ENCODE data around the gene MRPL20.

Gene MRPL20

DNA sequence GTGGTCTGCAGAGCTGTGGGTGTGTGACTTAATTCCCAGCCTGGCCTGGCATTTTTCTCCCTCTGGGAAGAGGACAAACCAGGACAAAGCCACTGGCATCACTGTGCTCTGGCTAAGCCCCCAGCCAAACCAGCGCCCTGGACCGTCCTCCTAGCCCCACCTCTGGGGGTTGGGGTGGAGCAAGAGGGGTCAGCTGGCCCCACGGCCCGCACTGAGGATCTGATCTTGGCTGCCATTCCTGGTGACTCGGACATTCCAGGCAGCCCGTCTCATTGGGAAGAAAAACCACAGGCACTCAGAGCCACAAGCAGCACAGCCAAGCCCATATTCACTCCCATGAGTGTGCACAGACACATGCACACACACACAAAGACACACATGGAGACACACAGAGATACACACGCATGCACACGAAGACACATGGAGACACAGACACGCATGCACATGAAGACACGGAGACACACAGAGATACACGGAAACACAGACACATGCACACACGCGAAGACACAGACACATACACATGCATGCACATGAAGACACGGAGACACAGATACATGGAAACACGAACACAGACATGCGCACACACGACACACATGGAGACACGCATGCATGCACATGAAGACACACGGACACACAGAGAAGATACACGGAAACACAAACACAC lies 46.5 kb downstream of the MRPL20 start:
- Histone ChIP-seq H3K4me3 (ENCODE audit: insufficient read length, low read depth) (no peak overlapping the region), H3K4me1 (ENCODE audit: insufficient read depth, insufficient read length) (peaks cover 27% of the 10 kb centered on the region), H3K27me3 (ENCODE audit: insufficient read depth, insufficient read length) (no peaks in the 10 kb centered on the region), H3K36me3 (ENCODE audit: insufficient read depth, insufficient read length, low read length) (no peaks in the 10 kb centered on the region), H3K9me3 (ENCODE audit: insufficient read depth, low read length) (no peaks in the 10 kb centered on the region), H3K9ac (ENCODE audit: insufficient read length, low read depth) (no peak overlapping the region)
- no peak for TF ChIP-seq ZNF274 (IDR thresholded peaks at IDR 0.05; ENCODE audit: low read depth, low read length)
- no peak for TF ChIP-seq SUZ12 (IDR thresholded peaks at IDR 0.05; ENCODE audit: extremely low read depth, insufficient read depth, insufficient read length)
- TF ChIP-seq YY1 (IDR thresholded peaks at IDR 0.05; ENCODE audit: insufficient read depth, insufficient read length): no peak
- no peak for DNase-seq (ENCODE audit: low read depth, low spot score)

- no peak overlapping the region for H3K4me3 ChIP-seq (ENCODE audit: insufficient read length, low read depth)
Observed at GRCh38 chr1:1359664-1360468, 47.2 kb downstream of the MRPL20 start.

GRCh38 chr1:1359308-1359663 lies 47.8 kb downstream of the MRPL20 start:
- Histone ChIP-seq H3K9me3 (ENCODE audit: insufficient read depth, low read length) (no peaks in the 10 kb centered on the region), H3K9ac (ENCODE audit: insufficient read length, low read depth) (peak overlapping the region; percentile 79), H3K36me3 (ENCODE audit: insufficient read depth, insufficient read length, low read length) (peaks cover 6% of the 10 kb centered on the region), H3K27me3 (ENCODE audit: insufficient read depth, insufficient read length) (no peaks in the 10 kb centered on the region), H3K4me3 (ENCODE audit: insufficient read length, low read depth) (peak overlapping the region; percentile 1), H3K4me1 (ENCODE audit: insufficient read depth, insufficient read length) (peaks cover 27% of the 10 kb centered on the region)
- DNase-seq (ENCODE audit: low read depth, low spot score): no peak
- TF ChIP-seq ZNF274 (IDR thresholded peaks at IDR 0.05; ENCODE audit: low read depth, low read length) (no peak), SUZ12 (IDR thresholded peaks at IDR 0.05; ENCODE audit: extremely low read depth, insufficient read depth, insufficient read length) (no peak), YY1 (IDR thresholded peaks at IDR 0.05; ENCODE audit: insufficient read depth, insufficient read length) (no peak)

More at GRCh38 chr1:1359664-1360468, 47.2 kb downstream of the MRPL20 start:
- Histone ChIP-seq H3K9ac (ENCODE audit: insufficient read length, low read depth) (peak overlapping the region; percentile 79), H3K36me3 (ENCODE audit: insufficient read depth, insufficient read length, low read length) (peaks cover under 1% of the 10 kb centered on the region), H3K4me1 (ENCODE audit: insufficient read depth, insufficient read length) (peaks cover 27% of the 10 kb centered on the region), H3K9me3 (ENCODE audit: insufficient read depth, low read length) (no peaks in the 10 kb centered on the region), H3K27me3 (ENCODE audit: insufficient read depth, insufficient read length) (no peaks in the 10 kb centered on the region)
- TF ChIP-seq SUZ12 (IDR thresholded peaks at IDR 0.05; ENCODE audit: extremely low read depth, insufficient read depth, insufficient read length) (no peak), ZNF274 (IDR thresholded peaks at IDR 0.05; ENCODE audit: low read depth, low read length) (no peak), YY1 (IDR thresholded peaks at IDR 0.05; ENCODE audit: insufficient read depth, insufficient read length) (no peak)
- no peak for DNase-seq (ENCODE audit: low read depth, low spot score)

DNA sequence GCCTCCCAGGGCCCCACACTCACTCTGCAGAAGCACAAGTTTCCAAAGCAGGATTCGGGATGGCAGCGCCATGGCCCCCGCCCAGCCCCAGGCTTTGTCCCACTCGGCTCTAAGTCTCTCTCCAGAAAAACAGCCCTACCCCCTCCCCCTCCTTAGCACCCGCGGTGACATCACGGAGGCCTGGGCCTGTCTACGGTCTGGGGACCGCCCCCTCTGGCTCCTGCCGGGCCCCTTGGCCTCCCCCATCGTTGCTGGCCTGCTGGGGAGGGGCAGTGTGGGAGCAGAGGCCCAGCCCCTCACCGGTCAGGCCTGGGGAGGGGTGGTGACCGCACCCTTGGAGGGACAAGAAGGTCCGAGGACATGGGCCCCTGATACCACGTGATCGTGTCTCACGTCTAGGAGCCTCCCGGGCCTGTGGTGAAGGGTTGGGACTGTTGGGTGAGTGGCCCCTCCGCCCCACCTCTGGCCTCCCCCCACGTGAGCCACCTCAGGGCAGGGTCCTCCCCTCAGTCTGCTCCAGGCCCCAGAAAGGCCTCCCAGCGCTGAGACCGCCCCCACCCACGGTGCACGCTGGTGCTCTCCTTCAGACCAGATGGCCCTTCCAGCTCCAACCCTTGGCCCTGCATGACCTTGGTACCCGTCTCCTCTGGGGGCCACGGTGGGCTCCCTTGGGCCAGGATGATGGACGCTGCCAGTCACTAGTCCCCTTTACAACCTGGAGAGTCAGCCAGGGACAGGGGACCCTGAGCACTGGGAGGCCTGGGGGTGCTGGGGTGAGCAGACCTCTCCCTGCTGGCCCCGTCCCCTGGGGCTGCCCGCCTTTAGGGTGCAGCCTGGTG lies 48.4 kb downstream of the MRPL20 start, which contains the start of gene MXRA8:
MXRA8 (minus strand) TSS at position 123 of the 839 bp plus-strand sequence; CDS start at position 72, 51 bp downstream.
- no peaks in the 10 kb centered on the region for H3K9me3 ChIP-seq (ENCODE audit: insufficient read depth, low read length)
- no peaks in the 10 kb centered on the region for H3K27me3 ChIP-seq (ENCODE audit: insufficient read depth, insufficient read length)
- H3K4me3 ChIP-seq (ENCODE audit: insufficient read length, low read depth): peak within 1 kb of the TSS; percentile 71
- peak within 1 kb of the TSS; percentile 80 for H3K9ac ChIP-seq (ENCODE audit: insufficient read length, low read depth)
- H3K36me3 ChIP-seq (ENCODE audit: insufficient read depth, insufficient read length, low read length): peaks cover 13% of the 10 kb centered on the region
- TF ChIP-seq YY1 (IDR thresholded peaks at IDR 0.05; ENCODE audit: insufficient read depth, insufficient read length): no peak
- TF ChIP-seq ZNF274 (IDR thresholded peaks at IDR 0.05; ENCODE audit: low read depth, low read length): no peak
- no peak for TF ChIP-seq SUZ12 (IDR thresholded peaks at IDR 0.05; ENCODE audit: extremely low read depth, insufficient read depth, insufficient read length)
- peaks cover 27% of the 10 kb centered on the region for H3K4me1 ChIP-seq (ENCODE audit: insufficient read depth, insufficient read length)
- no peak for DNase-seq (ENCODE audit: low read depth, low spot score)

DNA sequence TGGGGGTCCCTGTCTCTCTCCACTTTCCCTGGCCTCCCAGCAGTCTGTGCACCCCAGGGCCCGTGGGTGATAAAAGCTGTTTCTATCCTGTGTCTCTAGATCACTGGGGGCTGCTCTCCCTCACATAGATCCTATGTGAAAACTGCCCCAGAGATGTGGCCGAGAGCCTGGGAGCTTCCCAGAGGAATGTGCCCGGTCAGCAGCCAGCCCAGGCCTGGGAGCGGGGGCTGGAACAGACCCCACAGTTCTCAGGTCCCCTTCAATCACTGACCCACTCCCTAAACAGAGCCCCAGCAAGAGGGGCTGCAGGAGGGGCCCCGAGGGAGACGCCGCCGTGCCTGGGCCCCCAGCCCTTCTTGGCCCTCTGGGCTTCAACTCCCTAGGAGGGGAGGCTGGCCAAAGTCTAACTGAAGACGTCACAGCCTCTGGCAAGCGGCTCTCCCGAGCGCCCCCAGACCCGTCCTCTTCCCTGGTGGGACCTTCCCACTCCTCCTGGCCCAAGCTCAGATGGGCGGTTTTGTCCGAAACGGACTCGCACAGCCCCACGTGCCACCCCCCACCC lies 49.1 kb downstream of the MRPL20 start:
- DNase-seq (ENCODE audit: low read depth, low spot score): no peak
- H3K27me3 ChIP-seq (ENCODE audit: insufficient read depth, insufficient read length): no peaks in the 10 kb centered on the region

DNA sequence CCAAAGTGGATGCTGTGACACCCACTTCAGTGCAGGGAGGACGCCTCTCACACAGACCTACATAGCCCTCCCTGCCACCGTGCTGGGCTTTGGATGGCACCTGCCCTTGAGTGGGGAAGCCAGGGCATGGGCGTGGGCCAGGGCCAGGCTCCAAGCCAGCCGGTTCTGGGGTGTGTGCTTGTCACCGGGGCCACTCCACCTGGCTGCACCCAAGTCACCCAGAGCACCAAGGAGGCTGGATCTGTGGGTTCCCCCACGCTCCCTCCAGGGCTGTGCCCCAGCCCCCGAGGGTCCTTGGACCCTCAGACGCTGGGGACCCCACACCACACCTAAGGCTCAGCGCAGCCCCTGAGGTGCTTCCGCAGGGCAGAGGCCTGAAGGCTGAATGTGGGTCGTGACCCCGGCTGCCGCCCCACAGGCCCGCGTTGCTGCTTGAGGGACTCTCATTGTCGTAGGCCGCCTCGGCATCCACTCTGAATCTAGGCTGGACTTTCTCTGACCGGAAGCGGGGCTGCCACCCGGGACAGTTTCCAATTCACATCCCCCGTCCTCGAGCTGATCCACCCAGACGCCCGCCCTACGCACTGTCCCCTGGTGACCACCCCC lies 50.2 kb downstream of the MRPL20 start:
- DNase-seq (ENCODE audit: low read depth, low spot score): no peak
- peaks cover 31% of the 10 kb centered on the region for H3K4me1 ChIP-seq (ENCODE audit: insufficient read depth, insufficient read length)
- no peaks in the 10 kb centered on the region for H3K9me3 ChIP-seq (ENCODE audit: insufficient read depth, low read length)
- peak overlapping the region; percentile 71 for H3K4me3 ChIP-seq (ENCODE audit: insufficient read length, low read depth)
- no peaks in the 10 kb centered on the region for H3K27me3 ChIP-seq (ENCODE audit: insufficient read depth, insufficient read length)
- TF ChIP-seq YY1 (IDR thresholded peaks at IDR 0.05; ENCODE audit: insufficient read depth, insufficient read length): no peak
- no peak for TF ChIP-seq ZNF274 (IDR thresholded peaks at IDR 0.05; ENCODE audit: low read depth, low read length)
- peaks cover 29% of the 10 kb centered on the region for H3K36me3 ChIP-seq (ENCODE audit: insufficient read depth, insufficient read length, low read length)
- H3K9ac ChIP-seq (ENCODE audit: insufficient read length, low read depth): peak overlapping the region; percentile 80

More for the DNA sequence above, 49.1 kb downstream of the MRPL20 start:
- Histone ChIP-seq H3K9ac (ENCODE audit: insufficient read length, low read depth) (peak overlapping the region; percentile 80), H3K4me3 (ENCODE audit: insufficient read length, low read depth) (peak overlapping the region; percentile 71), H3K4me1 (ENCODE audit: insufficient read depth, insufficient read length) (peaks cover 27% of the 10 kb centered on the region), H3K36me3 (ENCODE audit: insufficient read depth, insufficient read length, low read length) (peaks cover 20% of the 10 kb centered on the region), H3K9me3 (ENCODE audit: insufficient read depth, low read length) (no peaks in the 10 kb centered on the region)
- TF ChIP-seq YY1 (IDR thresholded peaks at IDR 0.05; ENCODE audit: insufficient read depth, insufficient read length) (no peak), SUZ12 (IDR thresholded peaks at IDR 0.05; ENCODE audit: extremely low read depth, insufficient read depth, insufficient read length) (no peak), ZNF274 (IDR thresholded peaks at IDR 0.05; ENCODE audit: low read depth, low read length) (no peak)
